OCI-LY7 (cell line): ENCODE results near the gene SCN10A. TPM values are rescaled to one million over a fixed set of nuclear protein-coding genes. Genes with fewer than 3 reads are reported as not detected.

ENCODE experiments used
- BruUV-seq: library from RNA; stranded (reverse); fragments of 400-500 nt; replicated peaks from 2 replicates; lab custom pipeline; 2021; lab: Mats Ljungman, UMichigan
- CTCF ChIA-PET: fragments of 300-600 bp; sonication (Branson Sonifier 250); formaldehyde crosslinking; loops from one replicate; lab custom pipeline; 2022; ENCODE audit warnings: antibody characterized with exemption; ENCODE audit not compliant: unreplicated experiment; lab: Charles Lee
- POLR2A ChIA-PET: fragments of 300-600 bp; sonication (Branson Sonifier 250); formaldehyde crosslinking; loops from one replicate; lab custom pipeline; 2022; ENCODE audit warnings: antibody characterized with exemption; lab: Charles Lee
- DNase-seq: peaks from one replicate; pipeline ENCODE4 v3.0.0-alpha.2; 2015; ENCODE audit warnings: low spot score
- H2AFZ ChIP-seq: fragments of 200-600 bp; sonication (generic), shearing (Covaris generic); 2 replicates; pipeline ENCODE4 v1.6.1; 2014; ENCODE audit warnings: mild to moderate bottlenecking, antibody characterized with exemption, low read length, moderate library complexity
- H3K27ac ChIP-seq: fragments of 200-600 bp; sonication (generic); 2 replicates; pipeline ENCODE4 v1.5.1; 2014; ENCODE audit warnings: mixed run types, low read depth, mild to moderate bottlenecking, moderate library complexity, low read length, inconsistent platforms; ENCODE audit not compliant: poor library complexity, severe bottlenecking
- H3K36me3 ChIP-seq: fragments of 200-600 bp; sonication (generic); 2 replicates; pipeline ENCODE4 v1.6.1; 2014; ENCODE audit warnings: mild to moderate bottlenecking, antibody characterized with exemption, low read length, moderate library complexity, mixed read lengths; ENCODE audit not compliant: insufficient read depth
- H3K4me1 ChIP-seq: fragments of 200-600 bp; sonication (generic); 2 replicates; pipeline ENCODE4 v1.5.1; 2014; ENCODE audit warnings: mild to moderate bottlenecking, low read length; ENCODE audit not compliant: insufficient read depth, poor library complexity, severe bottlenecking
- H3K4me2 ChIP-seq: fragments of 200-600 bp; sonication (generic); 2 replicates; pipeline ENCODE4 v1.6.1; 2014; ENCODE audit warnings: mild to moderate bottlenecking, low read length
- H3K4me3 ChIP-seq: fragments of 200-600 bp; sonication (generic); 2 replicates; pipeline ENCODE4 v1.5.1; 2014; ENCODE audit warnings: mild to moderate bottlenecking, low read depth, low read length; ENCODE audit not compliant: poor library complexity, severe bottlenecking
- H3K79me2 ChIP-seq: fragments of 200-600 bp; sonication (generic); 2 replicates; pipeline ENCODE4 v1.6.1; 2016; ENCODE audit warnings: low read depth, mild to moderate bottlenecking, low read length, moderate library complexity, mixed read lengths; ENCODE audit not compliant: insufficient read depth
- H3K9me2 ChIP-seq: fragments of 200-600 bp; sonication (generic); 2 replicates; pipeline ENCODE4 v1.6.1; 2016; ENCODE audit warnings: mild to moderate bottlenecking, low read length, mixed read lengths; ENCODE audit not compliant: insufficient read depth
- H3K9me3 ChIP-seq: fragments of 200-600 bp; sonication (generic); 2 replicates; pipeline ENCODE4 v1.6.1; 2014; ENCODE audit warnings: mild to moderate bottlenecking, mixed run types, low read length, mixed read lengths
- H4K20me1 ChIP-seq: fragments of 200-600 bp; sonication (generic); 2 replicates; pipeline ENCODE4 v1.6.1; 2014; ENCODE audit warnings: mild to moderate bottlenecking, antibody characterized with exemption, low read length, moderate library complexity, mixed read lengths; ENCODE audit not compliant: insufficient read depth
- EZH2phosphoT487 ChIP-seq: fragments of 200-600 bp; sonication (generic); IDR thresholded peaks from 2 replicates; pipeline ENCODE4 v1.6.1; 2018; ENCODE audit warnings: low read depth, borderline replicate concordance, mild to moderate bottlenecking, mixed run types, antibody characterized with exemption, low read length, moderate library complexity, mixed read lengths
- intact Hi-C: fragments of 100-400 bp; cut with micrococcal nuclease; formaldehyde crosslinking; loops from one replicate; pipeline ENCODE4 v1.10.0; 2022; ENCODE audit not compliant: unreplicated experiment
- total RNA-seq, 2 experiments: library from RNA; depleted of rRNA in 1 of 2; stranded (reverse); fragments of >200 nt in 1 of 2; shearing (Covaris generic) in 1 of 2; gene quantifications; 2 replicates each; pipeline ENCODE4 v1.2.3, GENCODE V29; 2014 to 2022
- TF ChIP-seq, protein P1 (sequence below): fragments of 200-600 bp; sonication (generic); conservative IDR thresholded peaks from 2 replicates; pipeline ENCODE4 v1.5.1; 2014; ENCODE audit warnings: mild to moderate bottlenecking, antibody characterized with exemption, low read length, moderate library complexity, mixed read lengths

The SCN10A gene
- total RNA-seq, 2 experiments from 2014 or later = not detected

DNA sequence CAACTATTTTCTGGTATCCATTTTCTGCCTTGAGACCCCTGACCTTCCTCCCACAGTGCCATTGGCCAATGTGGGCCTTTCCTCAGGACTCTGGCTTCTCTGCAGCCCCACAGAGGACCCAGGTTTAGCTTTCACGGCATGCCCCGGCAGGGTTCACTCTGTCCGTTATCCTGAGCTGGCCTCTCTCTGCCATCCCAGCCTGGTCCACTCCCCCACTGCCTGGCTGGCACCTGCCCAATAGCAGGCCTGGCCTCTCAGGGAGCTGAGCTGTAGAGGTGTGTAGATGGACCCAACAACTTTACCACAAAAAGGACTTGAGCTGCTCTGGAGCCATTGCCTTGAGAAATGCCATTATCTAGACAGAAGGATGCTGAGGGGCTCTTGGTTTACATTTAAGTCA, 57.5 kb downstream of the SCN10A start:
- Histone ChIP-seq H3K4me3 (no peak overlapping the region), H3K79me2 (no peaks in the 10 kb centered on the region), H3K27ac (no peak overlapping the region), H4K20me1 (no peaks in the 10 kb centered on the region), H3K4me2 (no peak overlapping the region), H3K36me3 (no peaks in the 10 kb centered on the region), H2AFZ (no peak overlapping the region), H3K9me3 (no peaks in the 10 kb centered on the region), H3K9me2 (no peaks in the 10 kb centered on the region), H3K4me1 (no peaks in the 10 kb centered on the region)
- POLR2A ChIA-PET = interaction anchor here (1.2 kb wide), 1 partner anchor 12 kb away, joined by 3 read pairs; no protein-coding TSS in a partner anchor
- CTCF ChIA-PET = no interaction called here
- TF ChIP-seq, protein P1, sequence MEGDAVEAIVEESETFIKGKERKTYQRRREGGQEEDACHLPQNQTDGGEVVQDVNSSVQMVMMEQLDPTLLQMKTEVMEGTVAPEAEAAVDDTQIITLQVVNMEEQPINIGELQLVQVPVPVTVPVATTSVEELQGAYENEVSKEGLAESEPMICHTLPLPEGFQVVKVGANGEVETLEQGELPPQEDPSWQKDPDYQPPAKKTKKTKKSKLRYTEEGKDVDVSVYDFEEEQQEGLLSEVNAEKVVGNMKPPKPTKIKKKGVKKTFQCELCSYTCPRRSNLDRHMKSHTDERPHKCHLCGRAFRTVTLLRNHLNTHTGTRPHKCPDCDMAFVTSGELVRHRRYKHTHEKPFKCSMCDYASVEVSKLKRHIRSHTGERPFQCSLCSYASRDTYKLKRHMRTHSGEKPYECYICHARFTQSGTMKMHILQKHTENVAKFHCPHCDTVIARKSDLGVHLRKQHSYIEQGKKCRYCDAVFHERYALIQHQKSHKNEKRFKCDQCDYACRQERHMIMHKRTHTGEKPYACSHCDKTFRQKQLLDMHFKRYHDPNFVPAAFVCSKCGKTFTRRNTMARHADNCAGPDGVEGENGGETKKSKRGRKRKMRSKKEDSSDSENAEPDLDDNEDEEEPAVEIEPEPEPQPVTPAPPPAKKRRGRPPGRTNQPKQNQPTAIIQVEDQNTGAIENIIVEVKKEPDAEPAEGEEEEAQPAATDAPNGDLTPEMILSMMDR = no peak
- no peak for TF ChIP-seq EZH2phosphoT487
- intact Hi-C loops = no loop called here
- no TSS peak for BruUV-seq
- no peak for DNase-seq

GRCh38 chr3:38757721-38758120, 58.3 kb downstream of the SCN10A start:
- POLR2A ChIA-PET = no interaction called here
- BruUV-seq = no TSS peak
- CTCF ChIA-PET = no interaction called here

DNA sequence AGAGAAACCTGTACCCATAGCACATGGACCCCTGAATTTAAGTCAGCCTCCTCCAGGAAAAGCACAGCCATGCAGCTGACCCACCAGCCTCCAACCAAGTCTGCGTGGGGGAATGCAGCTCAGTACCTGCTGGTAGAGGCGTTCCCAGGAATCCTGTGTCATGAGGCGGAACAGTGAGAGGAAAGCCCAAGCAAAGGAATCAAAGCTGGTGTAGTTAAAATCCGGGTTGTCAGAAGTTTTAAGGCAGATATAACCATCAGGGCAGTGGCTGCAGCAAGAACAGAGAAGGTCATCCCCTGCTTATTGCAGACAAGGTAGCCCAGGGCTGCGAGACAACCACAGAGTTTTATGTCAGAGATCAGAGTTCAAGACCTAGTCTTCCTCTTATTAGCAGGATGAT, 59.1 kb downstream of the SCN10A start:
- TF ChIP-seq, protein P1 = no peak
- TF ChIP-seq EZH2phosphoT487 = no peak
- intact Hi-C loops = no loop called here
- Histone ChIP-seq H4K20me1 (no peaks in the 10 kb centered on the region), H3K4me3 (no peak overlapping the region), H3K9me2 (no peaks in the 10 kb centered on the region), H3K79me2 (no peaks in the 10 kb centered on the region), H3K36me3 (no peaks in the 10 kb centered on the region), H3K4me1 (no peaks in the 10 kb centered on the region), H3K4me2 (no peak overlapping the region), H3K27ac (no peak overlapping the region), H2AFZ (no peak overlapping the region), H3K9me3 (no peaks in the 10 kb centered on the region)
- no peak for DNase-seq
- ChIA-PET POLR2A (no interaction called here), CTCF (no interaction called here)
- no TSS peak for BruUV-seq

More at GRCh38 chr3:38757721-38758120, 58.3 kb downstream of the SCN10A start:
- Histone ChIP-seq H3K4me3 (no peak overlapping the region), H3K79me2 (no peaks in the 10 kb centered on the region), H4K20me1 (no peaks in the 10 kb centered on the region), H3K9me3 (no peaks in the 10 kb centered on the region), H3K36me3 (no peaks in the 10 kb centered on the region), H3K9me2 (no peaks in the 10 kb centered on the region), H3K4me1 (no peaks in the 10 kb centered on the region), H2AFZ (no peak overlapping the region), H3K4me2 (no peak overlapping the region), H3K27ac (no peak overlapping the region)
- no peak for TF ChIP-seq EZH2phosphoT487
- TF ChIP-seq, protein P1 = no peak
- no peak for DNase-seq
- intact Hi-C loops = no loop called here
